DMS79 treated with DMSO at 0.1 percent for 48 hours (cell line): ENCODE data around the gene GOLGA8M.
"Not testable (repeated sequence)": the region's sequence is repeated elsewhere in the genome, so short reads cannot be mapped to it uniquely, and the experiment has no call there.

Experiments
- DNase-seq: peaks from one replicate; lab custom pipeline; 2025; lab: John Stamatoyannopoulos, UW

GOLGA8M gene, protein sequence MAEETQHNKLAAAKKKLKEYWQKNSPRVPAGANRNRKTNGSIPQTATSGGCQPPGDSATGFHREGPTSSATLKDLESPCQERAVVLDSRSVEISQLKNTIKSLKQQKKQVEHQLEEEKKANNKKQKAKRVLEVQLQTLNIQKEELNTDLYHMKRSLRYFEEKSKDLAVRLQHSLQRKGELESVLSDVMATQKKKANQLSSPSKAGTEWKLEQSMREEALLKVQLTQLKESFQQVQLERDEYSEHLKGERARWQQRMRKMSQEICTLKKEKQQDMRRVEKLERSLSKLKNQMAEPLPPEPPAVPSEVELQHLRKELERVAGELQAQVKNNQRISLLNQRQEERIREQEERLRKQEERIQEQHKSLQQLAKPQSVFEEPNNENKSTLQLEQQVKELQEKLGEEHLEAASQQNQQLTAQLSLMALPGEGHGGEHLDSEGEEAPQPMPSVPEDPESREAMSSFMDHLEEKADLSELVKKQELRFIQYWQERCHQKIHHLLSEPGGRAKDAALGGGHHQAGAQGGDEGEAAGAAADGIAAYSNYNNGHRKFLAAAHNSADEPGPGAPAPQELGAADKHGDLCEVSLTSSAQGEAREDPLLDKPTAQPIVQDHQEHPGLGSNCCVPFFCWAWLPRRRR

DNA sequence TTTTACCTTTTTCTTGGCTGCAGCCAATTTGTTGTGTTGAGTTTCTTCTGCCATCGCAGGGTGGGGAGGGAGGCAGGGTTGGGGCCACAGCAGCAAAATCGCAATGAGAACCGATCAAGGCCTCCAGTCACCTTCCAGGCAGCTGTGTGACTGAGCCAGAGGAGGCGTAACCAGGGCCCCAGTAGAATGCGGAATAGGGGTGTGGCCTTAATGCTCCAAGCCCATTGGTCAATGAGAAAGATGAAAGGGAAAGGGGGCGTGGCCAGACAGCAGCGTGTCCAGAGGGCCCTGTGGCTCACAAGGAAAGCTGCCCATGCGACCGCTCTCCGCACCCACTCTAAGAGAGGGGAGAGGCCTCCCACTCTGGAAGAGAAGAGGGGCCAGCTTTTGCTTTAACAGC is at the start of gene GOLGA8M:
TSS of gene GOLGA8M (minus strand) at position 152 of the 400 bp plus-strand sequence. CDS start at position 54, 98 bp downstream.
- DNase-seq = not testable (repeated sequence)

- not testable (repeated sequence) for DNase-seq
Measured at GRCh38 chr15:28742890-28743289, 30.7 kb upstream of the GOLGA8M start.

GRCh38 chr15:28738590-28739292 is 26.5 kb upstream of the GOLGA8M start:
- not testable (repeated sequence) for DNase-seq

DNA sequence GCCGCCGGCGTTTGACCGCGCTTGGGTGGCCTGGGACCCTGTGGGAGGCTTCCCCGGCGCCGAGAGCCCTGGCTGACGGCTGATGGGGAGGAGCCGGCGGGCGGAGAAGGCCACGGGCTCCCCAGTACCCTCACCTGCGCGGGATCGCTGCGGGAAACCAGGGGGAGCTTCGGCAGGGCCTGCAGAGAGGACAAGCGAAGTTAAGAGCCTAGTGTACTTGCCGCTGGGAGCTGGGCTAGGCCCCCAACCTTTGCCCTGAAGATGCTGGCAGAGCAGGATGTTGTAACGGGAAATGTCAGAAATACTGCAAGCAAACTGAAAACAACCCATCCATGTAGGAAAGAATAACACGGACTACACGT is 26.0 kb upstream of the GOLGA8M start:
- DNase-seq = not testable (repeated sequence)

- DNase-seq = not testable (repeated sequence)
Measured at GRCh38 chr15:28737521-28738199, 25.4 kb upstream of the GOLGA8M start.

GRCh38 chr15:28728061-28728460 is 15.8 kb upstream of the GOLGA8M start:
- peak; percentile 35 for DNase-seq

GRCh38 chr15:28727026-28727425 is 14.8 kb upstream of the GOLGA8M start:
- DNase-seq = not testable (repeated sequence)

GRCh38 chr15:28726102-28726501 is 13.9 kb upstream of the GOLGA8M start:
- DNase-seq = no peak

DNA sequence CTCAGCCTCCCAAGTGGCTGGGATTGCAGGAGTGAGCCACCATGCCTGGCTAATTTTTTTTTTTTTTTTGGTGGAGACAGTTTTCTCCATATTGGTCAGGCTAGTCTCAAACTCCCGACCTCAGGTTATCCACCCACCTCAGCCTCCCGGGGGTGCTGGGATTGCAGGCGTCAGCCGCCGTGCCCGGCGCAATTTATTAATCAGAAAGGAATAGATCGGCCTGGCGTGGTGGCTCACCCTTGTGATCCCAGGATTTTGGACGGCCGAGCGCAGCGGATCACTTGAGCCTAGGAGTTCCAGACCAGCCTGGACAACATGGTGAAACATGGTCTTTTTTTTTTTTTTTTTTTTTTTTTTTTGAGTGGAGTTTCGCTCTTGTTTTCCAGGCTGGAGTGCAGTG is 13.3 kb upstream of the GOLGA8M start:
- DNase-seq = no peak

- not testable (repeated sequence) for DNase-seq
Measured at GRCh38 chr15:28723986-28724385, 11.8 kb upstream of the GOLGA8M start.

DNA sequence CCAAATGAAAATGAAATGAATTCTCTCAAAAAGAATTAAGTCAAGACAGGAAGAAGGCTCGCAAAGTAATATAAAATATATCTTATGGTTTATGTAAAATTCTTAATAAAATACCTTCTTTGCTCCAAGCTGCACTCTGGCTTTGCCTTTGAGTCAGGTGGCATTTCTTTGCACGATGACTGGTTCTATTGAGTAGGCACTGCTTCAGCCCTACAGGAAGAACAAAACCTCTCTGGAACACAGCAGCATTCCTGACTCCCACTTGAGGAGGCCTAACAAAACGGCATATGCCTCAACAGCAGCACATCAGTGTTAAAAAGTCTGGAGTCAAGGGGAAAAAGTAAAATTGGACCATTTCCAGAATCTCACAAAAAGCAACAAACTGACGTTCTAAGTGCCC is 7.4 kb upstream of the GOLGA8M start:
- not testable (repeated sequence) for DNase-seq

DNA sequence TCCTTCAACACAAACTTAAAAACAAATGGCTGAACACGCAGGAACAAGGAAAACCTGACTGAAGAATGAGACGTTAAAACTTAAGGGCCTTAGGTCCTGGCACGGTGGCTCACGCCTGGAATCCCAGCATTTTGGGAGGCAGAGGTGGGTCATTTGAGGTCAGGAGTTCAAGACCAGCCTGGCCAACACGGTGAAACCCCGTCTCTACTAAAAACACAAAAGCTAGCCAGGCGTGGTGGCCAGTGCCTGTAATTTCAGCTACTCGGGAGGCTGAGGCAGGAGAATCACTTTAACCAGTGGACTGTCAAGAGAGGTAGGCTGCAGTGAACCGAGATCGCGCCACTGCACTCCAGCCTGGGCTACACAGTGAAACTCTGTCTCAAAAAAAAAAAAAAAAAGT is 6.4 kb upstream of the GOLGA8M start:
- not testable (repeated sequence) for DNase-seq

DNA sequence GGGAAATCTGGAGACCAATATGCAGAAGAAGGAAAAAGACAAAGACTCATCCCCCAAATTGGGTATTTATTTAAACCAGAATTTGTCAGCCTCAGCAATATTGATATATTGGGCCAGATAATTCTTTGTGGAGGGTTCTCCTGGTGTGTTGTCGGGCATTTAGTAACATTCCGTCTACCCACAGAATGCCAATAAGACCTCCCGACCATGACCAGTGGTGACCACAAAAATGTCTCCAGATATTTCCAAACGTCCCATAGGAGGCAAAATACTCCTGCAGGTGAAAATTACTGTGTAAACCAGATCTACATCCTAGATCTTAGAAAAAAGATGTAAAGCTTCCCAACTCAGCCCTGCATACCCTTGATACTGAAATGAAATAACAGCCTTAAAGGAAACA is 2.0 kb upstream of the GOLGA8M start:
- DNase-seq = not testable (repeated sequence)

GRCh38 chr15:28703927-28704326 is 8.3 kb downstream of the GOLGA8M start:
- not testable (repeated sequence) for DNase-seq

DNA sequence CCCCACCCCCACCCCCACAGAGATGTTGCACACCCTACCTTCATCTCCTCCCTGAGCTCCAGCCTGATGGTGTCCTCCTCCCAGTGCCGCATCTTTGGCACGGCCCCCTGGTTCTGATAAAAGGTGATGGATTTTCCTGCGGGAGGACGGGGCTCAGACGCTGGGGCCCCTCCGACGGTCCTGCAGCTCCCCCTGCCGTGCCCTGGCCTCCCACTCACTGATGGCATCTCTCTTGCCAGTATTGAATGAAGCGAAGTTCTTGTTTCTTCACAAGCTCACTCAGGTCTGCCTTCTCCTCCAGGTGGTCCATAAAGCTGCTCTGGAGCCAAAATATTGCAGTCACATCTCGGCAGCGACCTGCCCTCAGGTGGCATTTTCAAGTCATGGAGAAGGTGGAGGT is 9.8 kb downstream of the GOLGA8M start:
- DNase-seq = not testable (repeated sequence)

DNA sequence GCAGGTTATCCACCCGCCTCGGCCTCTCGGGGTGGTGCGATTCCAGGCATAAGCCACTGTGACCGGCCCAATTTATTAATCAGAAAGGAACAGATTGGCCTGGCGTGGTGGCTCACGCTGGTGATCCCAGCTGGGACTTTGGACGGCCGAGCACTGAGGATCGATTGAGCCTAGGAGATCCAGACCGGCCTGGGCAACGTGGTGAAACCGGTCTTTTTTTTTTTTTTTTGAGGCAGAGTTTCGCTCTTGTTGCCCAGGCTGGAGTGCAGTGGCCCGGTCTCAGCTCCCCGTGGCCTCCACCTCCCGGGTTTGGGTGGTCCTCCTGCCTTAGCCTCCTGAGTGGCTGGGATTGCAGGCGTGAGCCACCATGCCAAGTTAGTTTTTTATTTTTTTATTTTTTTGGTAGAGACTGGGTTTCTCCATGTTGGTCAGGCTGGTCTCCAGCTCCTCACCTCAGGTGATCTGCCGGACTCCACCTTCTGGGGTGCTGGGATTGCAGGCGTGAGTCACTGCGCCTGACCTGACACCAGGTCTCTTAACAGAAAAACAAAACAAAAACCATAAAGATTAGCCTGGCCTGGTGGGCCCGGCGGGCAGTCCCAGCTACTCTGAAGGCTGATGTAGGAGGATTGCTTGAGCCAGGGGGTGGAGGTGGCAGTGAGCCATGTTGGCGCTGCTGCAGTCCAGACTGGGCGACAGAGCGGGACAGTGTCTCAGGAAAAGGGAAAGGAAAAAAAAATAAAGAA is 18.0 kb downstream of the GOLGA8M start:
- DNase-seq = not testable (repeated sequence)

DNA sequence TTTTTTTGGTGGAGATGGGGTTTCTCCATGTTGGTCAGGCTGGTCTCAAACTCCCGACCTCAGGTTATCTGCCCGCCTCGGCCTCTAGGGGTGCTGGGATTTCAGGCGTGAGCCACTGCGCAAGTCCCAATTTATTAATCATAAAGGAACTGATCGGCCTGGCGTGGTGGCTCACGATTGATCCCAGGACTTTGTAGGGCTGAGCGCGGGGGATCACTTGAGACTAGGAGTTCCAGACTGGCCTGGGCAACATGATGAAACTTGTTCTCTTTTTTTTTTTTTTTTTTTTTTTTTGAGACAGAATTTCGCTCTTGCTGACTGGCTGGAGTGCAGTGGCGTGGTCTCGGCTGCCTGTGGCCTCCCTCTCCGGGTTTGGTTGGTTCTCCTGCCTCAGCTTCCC is 19.2 kb downstream of the GOLGA8M start:
- DNase-seq = not testable (repeated sequence)

GRCh38 chr15:28673533-28673932 is 38.7 kb downstream of the GOLGA8M start:
- not testable (repeated sequence) for DNase-seq

GRCh38 chr15:28672122-28672521 is 40.1 kb downstream of the GOLGA8M start:
- DNase-seq = not testable (repeated sequence)

DNA sequence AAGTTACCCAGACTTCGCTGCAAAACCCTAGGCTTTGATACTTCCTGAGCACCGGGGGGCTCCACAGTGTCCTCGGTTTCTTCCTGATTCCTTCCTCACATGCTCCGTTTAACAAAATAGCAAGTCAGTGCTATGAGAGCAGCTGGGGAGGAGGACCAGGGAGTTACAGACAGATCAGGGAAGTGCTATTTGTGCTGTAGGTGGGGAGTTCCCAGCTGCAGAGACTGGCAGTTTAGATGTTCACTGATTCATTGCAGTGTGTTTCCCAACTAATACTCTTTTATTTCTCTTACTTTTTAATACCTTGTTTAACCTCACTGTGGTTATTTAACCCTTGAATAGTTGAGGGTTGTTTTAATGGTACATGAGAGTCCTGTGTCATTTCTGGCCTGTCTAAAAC is 45.8 kb downstream of the GOLGA8M start:
- not testable (repeated sequence) for DNase-seq

DNA sequence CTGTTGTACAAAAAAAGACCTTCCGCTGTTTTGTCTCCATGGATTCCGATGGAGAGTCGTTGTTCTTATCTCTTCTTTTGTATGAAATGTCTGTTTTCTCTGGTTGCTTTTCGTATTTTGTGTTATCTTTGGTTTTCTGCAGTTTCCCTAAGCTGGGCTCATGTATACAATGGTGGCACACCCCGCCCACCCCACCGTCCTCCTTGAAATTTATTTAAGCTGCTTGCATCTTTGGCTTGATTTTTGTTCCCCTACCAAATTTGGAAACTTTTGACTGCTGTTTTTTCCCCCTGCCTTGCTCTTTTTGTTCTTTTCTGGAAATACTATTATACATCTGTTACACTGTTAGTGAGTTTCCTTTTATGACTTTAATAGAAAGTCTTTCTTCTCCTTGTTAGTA is 47.6 kb downstream of the GOLGA8M start:
- not testable (repeated sequence) for DNase-seq
